Nephron progenitor cell (in vitro differentiated cells): ENCODE measurements around the gene ZNF133.
"Not testable (repeated sequence)": the region's sequence is repeated elsewhere in the genome, so short reads cannot be mapped to it uniquely, and the experiment has no call there.

Source experiments
- DNase-seq: peaks from one replicate; pipeline ENCODE4 v3.0.0; 2021
- H3K27ac Mint-ChIP-seq: 2 replicates; pipeline ENCODE4 v1.8.0; 2021; ENCODE audit warnings: mild to moderate bottlenecking, moderate library complexity, mixed read lengths
- H3K27me3 Mint-ChIP-seq: 2 replicates; pipeline ENCODE4 v1.8.0; 2021; ENCODE audit warnings: mild to moderate bottlenecking, low read depth, mixed read lengths; ENCODE audit not compliant: poor library complexity
- H3K36me3 Mint-ChIP-seq: 2 replicates; pipeline ENCODE4 v1.8.0; 2021; ENCODE audit warnings: low read depth, mixed read lengths
- H3K4me1 Mint-ChIP-seq: 2 replicates; pipeline ENCODE4 v1.8.0; 2021; ENCODE audit warnings: mixed read lengths
- H3K4me3 Mint-ChIP-seq: 2 replicates; pipeline ENCODE4 v1.8.0; 2021; ENCODE audit warnings: mild to moderate bottlenecking, moderate library complexity, mixed read lengths
- H3K9me3 Mint-ChIP-seq: 2 replicates; pipeline ENCODE4 v1.8.0; 2021; ENCODE audit warnings: mild to moderate bottlenecking, moderate library complexity, mixed read lengths
- CTCF ChIP-seq: fragments of 200-600 bp; sonication (generic); IDR thresholded peaks from 2 replicates; pipeline ENCODE4 v1.5.0; 2021; ENCODE audit warnings: antibody characterized with exemption

ZNF133 gene

GRCh38 chr20:18323705-18324104, 35.4 kb downstream of the ZNF133 start:
- H3K36me3 Mint-ChIP-seq: peaks cover 22% of the 10 kb centered on the region
- peaks cover 18% of the 10 kb centered on the region for H3K9me3 Mint-ChIP-seq
- H3K4me1 Mint-ChIP-seq: peaks cover 11% of the 10 kb centered on the region
- H3K4me3 Mint-ChIP-seq: no peak overlapping the region
- DNase-seq: no peak
- no peak for TF ChIP-seq CTCF
- H3K27me3 Mint-ChIP-seq: peaks cover 3% of the 10 kb centered on the region
- H3K27ac Mint-ChIP-seq: no peak overlapping the region

DNA sequence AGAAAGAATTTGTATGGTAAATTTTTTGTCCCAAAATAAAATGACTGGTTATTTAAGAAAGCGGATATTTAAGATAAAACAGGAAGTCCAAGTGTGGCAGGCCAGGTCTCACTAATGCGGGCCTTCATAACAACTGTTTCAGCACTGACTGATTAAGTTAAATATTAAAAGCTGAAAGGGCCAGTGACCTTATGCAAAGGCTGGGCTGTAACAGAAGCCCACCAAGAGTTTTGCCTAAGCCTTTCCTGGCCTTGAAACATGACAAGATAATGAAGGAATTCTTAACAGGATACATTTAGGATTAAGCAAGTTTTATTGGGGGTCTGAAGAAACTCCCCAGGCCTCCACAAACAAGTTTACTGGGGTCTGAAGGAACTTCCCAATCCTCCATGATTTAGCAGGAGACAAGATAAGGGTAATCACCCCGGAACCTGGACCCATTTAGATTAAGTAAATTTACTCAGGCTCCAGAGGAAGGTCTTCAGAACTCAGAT, 36.3 kb downstream of the ZNF133 start:
- no peak for DNase-seq
- TF ChIP-seq CTCF: no peak
- Mint-ChIP-seq H3K27me3 (peaks cover 3% of the 10 kb centered on the region), H3K4me1 (peaks cover 11% of the 10 kb centered on the region), H3K27ac (no peak overlapping the region), H3K9me3 (peaks cover 28% of the 10 kb centered on the region), H3K36me3 (peaks cover 21% of the 10 kb centered on the region), H3K4me3 (no peak overlapping the region)

- H3K4me3 Mint-ChIP-seq: no peak overlapping the region
- H3K27ac Mint-ChIP-seq: no peak overlapping the region
- peaks cover 3% of the 10 kb centered on the region for H3K27me3 Mint-ChIP-seq
- TF ChIP-seq CTCF: no peak
- no peak for DNase-seq
- peaks cover 42% of the 10 kb centered on the region for H3K36me3 Mint-ChIP-seq
- H3K9me3 Mint-ChIP-seq: peaks cover 51% of the 10 kb centered on the region
- H3K4me1 Mint-ChIP-seq: peaks cover 11% of the 10 kb centered on the region
Observed at GRCh38 chr20:18326990-18327389, 38.7 kb downstream of the ZNF133 start.

DNA sequence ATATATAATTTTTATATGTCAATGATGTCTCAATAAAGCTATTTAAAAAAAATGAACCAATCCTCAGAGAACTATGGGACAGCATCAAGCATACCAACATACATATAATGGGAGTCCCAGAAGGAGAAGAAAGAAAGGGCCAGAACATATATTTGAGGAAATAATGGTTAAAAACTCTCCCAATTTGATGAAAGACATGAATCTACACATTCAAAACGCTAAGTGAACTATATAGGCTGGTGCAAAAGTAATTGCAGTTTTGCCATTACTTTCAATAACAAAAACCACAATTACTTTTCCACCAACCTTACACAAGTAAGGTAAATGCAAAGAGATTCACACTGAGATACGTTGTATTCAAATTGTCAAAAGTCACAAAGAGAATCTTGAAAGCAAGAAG, 43.4 kb downstream of the ZNF133 start:
- Mint-ChIP-seq H3K36me3 (peaks cover 44% of the 10 kb centered on the region), H3K27ac (no peak overlapping the region), H3K4me3 (no peak overlapping the region), H3K9me3 (peaks cover 89% of the 10 kb centered on the region), H3K4me1 (no peaks in the 10 kb centered on the region), H3K27me3 (no peaks in the 10 kb centered on the region)
- TF ChIP-seq CTCF: no peak
- DNase-seq: no peak

DNA sequence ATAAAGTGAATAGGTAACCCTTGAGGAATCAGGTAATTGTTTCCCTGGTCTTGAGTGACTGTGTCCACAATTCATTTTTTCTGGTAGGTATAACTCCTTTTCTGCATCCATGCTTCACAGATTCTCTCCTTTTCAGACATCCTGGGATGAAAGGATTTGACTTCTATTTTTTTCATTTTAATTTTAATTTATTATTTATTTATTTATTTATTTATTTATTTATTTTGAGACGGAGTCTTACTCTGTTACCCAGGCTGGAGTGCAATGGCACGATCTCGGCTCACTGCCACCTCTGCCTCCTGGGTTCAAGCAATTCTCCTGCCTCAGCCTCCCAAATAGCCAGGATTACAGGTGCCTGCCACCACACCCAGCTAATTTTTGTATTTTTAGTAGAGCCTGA, 61.4 kb downstream of the ZNF133 start:
- H3K27me3 Mint-ChIP-seq, DNase-seq, H3K9me3 Mint-ChIP-seq, H3K36me3 Mint-ChIP-seq, H3K4me1 Mint-ChIP-seq, H3K27ac Mint-ChIP-seq, H3K4me3 Mint-ChIP-seq: not testable (repeated sequence)

DNA sequence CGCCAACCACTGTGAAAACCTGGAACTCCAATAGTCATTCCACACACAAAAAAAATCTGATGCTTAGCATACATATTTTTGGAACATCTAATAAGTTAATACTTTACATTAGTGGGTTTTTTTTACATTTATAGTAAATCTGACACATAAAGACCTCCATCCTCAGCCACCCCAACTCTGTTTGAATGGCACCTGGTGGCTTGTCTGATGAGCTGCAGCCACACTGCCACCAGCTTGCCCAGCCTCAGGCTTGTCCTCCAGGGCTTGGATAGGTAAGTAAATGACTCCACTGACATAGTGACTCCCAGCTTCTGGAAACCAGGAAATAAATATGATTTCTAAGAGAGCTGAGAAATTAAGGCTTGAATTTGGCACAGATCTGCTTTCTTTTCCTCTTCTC, 71.5 kb downstream of the ZNF133 start:
- TF ChIP-seq CTCF: no peak
- H3K9me3 Mint-ChIP-seq: peaks cover 10% of the 10 kb centered on the region
- H3K27ac Mint-ChIP-seq: no peak overlapping the region
- no peak overlapping the region for H3K4me3 Mint-ChIP-seq
- no peaks in the 10 kb centered on the region for H3K36me3 Mint-ChIP-seq
- DNase-seq: no peak
- peaks cover 6% of the 10 kb centered on the region for H3K4me1 Mint-ChIP-seq
- H3K27me3 Mint-ChIP-seq: peaks cover 5% of the 10 kb centered on the region
